G401 (cell line): ENCODE measurements around the gene CLDN2. TPM values are rescaled to one million over a fixed set of nuclear protein-coding genes. Genes with fewer than 3 reads are reported as not detected.
"Not testable (repeated sequence)": the region's sequence is repeated elsewhere in the genome, so short reads cannot be mapped to it uniquely, and the experiment has no call there.

ENCODE experiments used
- DNase-seq: peaks from one replicate; pipeline ENCODE4 v3.0.0-alpha.2; 2015; ENCODE audit warnings: low spot score
- in situ Hi-C: cut with HindIII; loops from 2 replicates; pipeline ENCODE4 v1.10.0; 2016; ENCODE audit warnings: low sequenced_read_pairs, mixed read lengths
- total RNA-seq: library from RNA; depleted of rRNA; stranded (reverse); fragments of >200 nt; shearing (Covaris generic); gene quantifications from 2 replicates; pipeline ENCODE4 v1.2.3, GENCODE V29; 2014; rRNA removed

The CLDN2 gene, protein sequence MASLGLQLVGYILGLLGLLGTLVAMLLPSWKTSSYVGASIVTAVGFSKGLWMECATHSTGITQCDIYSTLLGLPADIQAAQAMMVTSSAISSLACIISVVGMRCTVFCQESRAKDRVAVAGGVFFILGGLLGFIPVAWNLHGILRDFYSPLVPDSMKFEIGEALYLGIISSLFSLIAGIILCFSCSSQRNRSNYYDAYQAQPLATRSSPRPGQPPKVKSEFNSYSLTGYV
- total RNA-seq = not detected in 2 replicates

DNA sequence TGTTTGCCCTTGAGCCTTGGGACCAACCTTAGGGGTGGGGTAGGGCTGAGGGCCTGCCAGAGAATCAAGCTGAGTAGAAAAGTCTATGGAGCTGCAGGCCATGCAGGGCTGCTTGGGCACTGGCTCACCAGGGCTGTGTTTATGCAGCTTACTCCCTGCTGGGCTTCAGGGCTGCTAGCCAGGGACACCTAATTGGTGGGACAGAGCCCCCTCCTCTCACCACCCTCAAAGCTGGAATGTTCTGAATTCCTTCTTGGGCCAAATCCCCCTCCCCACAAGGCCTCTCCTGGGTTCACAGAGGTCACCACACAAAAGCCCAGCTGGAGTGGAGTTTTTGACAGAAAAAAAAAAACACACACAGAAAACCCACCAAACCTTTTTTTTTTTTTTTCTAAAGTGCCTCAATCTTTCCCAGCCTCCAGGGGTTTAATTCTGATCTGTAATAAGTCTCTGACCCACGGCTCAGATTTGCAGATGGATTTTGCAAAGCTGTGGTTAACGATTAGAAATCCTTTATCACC is at the start of gene CLDN2:
Gene CLDN2, plus strand, starts transcription at position 471 of the 521 bp plus-strand sequence. CDS start 7,827 bp downstream, outside the sequence.
- no peak for DNase-seq
- in situ Hi-C loops = no loop called here

DNA sequence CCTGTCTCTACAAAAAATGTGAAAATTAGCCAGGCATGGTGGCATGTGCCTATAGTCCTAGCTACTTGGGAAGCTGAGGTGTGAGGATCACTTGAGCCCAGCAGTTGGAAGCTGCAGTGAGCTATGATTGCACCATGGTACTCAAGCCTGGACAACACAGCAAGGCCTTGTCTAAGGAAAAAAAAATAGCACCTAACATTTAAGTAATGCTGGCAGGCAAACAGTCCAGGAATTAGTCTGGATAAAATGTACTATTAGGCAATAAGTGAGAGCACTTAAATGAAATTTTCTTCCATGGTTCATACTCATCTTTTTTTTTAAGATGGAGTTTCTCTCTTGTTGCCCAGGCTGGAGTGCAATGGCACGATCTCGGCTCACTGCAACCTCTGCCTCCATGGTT is 47.4 kb upstream of the CLDN2 start:
- in situ Hi-C loops, DNase-seq: not testable (repeated sequence)

DNA sequence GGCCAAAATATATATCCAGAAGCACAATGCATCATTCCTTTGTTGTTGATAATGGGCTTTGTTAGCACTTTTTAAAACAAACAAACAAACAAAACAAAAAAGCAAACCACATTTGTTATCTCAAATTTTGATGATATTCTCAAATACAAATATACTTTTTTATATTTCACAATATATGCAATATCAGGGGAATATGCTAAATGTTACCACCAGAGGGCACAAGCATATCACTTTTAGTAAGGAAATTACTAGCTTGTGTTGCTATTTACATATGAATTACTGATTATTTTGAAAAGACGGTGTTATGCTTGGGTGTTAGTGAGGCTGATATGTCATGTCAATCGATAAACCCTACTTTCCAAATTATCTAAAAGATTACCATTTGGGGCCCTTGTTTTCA is 46.1 kb upstream of the CLDN2 start:
- DNase-seq = no peak
- in situ Hi-C loops = no loop called here

DNA sequence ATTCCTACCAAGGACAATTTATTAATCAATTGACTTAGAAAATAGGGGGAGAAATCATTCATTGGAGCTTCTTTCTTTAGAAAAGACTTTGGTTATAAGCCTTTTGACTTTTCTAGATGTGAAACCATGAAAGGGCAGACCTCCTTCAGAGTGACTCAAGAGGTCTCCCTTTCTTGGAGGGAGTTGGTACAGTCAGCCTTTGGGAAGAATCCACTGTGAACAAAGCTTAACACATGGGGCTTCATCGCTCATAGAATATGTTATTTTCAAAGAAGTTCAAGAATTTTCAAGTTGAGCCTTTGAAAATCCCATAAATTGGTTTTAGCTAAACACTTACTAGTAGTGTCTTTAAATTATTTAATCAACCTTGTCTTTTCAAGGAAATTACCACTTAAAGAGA is 45.1 kb upstream of the CLDN2 start:
- in situ Hi-C loops = no loop called here
- no peak for DNase-seq

DNA sequence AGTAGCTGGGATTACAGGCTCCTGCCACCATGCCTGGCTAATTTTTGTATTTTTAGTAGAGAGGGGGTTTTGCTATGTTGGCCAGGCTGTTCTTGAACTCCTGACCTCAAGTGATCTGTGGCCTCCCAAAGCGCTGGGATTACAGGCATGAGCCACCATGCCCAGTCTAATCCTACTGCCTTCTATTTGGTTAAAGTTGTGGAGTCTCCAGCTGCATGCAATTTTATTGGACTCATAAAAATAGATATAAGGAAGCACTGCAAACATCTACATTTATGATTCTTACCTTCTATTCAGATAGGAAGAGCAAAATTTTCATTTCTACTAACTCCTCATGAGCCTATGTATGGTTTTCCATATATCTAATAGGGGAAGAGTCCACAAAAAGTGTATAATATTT is 30.7 kb upstream of the CLDN2 start:
- in situ Hi-C loops = no loop called here
- DNase-seq = no peak

DNA sequence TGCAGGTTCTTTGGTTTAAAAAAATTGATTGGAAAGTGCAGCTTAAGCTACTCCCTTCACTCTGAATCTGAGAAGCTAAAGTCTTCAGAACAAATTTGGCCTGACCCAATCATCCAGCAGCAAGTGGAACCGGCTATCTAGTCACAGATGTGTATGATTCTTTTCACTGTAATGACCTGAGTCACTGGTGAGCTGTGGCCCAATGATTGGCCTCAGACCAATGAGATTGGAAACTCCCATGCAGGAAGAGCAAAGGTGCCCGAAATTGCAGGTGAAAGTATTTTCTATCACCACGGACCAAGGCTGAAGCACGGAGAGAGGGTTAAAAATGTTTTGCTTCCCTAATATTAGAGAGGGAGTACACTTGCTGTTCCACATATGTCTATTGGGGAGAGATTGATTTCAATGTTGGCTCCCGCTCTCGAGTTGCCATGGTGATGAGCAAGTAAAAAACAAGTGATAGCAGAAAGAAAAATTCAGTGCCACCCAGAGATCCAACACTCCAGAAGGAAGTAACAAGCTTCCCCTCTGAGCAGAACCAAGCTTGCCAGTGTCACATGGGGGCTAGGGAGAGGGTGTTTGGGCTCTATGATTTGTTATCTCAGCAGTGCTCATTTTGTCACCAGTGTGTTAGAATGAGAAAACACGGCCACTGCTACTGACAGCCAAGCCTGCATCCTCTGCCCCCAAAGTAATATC is 28.3 kb upstream of the CLDN2 start:
- in situ Hi-C loops = no loop called here

DNA sequence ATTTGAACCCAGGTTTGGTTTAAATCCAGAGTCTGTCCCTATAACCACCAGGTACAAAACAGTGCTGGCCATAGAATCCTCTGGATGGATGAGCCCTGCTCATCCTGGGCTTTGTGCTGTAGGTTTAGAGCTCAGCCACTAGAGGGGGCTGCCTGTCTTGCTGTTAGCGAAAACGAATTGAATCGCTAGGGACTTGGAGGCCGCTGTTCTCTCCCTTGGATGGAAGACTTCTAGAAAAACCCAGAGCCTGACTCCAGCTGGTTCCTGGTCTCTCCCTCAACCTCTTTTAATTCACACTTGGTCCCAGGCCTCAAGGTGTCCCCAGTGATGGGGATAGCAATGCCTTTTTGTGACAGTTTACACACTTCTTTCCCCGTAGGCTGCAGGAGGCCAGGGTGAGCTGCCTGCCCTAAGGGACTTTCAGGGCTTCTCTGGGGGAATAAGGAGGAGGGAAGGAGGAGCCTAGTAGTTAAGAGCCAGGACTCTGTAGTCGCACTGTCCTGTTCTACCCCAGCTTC is 25.8 kb upstream of the CLDN2 start:
- in situ Hi-C loops = no loop called here
- DNase-seq = peak; percentile 55

More for the DNA sequence above, 28.3 kb upstream of the CLDN2 start:
- no peak for DNase-seq

DNA sequence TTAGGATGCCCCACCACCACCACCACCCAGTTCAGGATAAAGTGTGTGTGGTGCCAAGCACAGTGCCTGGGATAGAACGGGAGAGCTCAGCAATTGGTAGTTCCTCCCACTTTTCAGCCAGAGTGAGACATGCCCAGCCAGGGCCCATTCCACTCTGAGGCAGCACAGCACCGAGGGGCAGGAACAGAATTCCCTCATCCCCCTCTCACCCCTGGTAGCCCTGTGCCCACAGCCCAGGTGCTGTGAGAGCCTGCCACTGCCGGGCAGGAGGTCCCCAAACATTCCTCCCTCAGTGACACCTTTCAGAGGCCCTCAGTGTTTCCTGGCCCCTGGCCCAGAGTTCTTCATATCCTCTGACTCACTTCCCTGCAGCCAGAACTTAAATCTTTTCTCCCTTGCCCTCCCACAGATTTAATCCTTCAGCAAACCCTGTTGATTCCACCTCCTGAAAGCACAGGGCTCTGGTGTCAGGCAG is 25.2 kb upstream of the CLDN2 start:
- in situ Hi-C loops = no loop called here
- DNase-seq = no peak

DNA sequence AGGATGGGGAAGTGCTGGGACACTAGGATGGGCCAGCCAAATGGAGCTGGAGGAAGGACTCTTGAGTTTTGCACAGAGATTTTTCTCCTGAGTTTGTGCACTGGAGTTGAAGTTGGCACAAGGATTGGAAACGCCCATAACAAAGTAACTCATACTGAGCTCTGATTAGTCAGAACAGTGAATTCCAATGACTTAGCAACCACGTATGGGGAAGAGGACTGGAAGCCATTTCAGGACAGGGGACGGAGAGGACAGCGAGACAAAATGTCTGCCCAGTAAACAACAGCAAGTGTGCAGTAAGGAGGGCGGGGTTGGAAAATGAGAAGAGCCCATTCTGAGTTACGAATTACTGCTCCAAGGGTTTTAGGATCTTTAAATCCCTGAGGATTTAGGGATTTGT is 22.9 kb upstream of the CLDN2 start:
- in situ Hi-C loops = no loop called here
- DNase-seq = no peak

DNA sequence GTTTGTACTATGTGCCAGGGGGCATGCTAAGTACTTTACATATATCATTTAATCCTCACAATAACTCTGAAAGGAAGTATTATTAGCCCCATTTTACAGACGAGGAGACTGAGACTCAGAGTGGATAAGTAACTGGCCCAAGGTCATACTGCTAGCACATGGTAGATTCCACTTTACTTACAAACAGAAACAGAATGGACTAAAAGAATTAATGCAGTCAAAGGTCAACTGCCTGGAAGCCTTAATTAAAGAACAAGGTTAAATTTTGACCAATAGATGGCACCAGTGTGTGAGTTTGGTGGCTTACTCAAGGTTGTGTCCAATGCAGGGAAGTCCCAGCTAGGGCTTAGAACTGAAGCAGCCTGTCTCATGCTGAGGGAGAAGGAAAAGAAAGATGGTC is 21.7 kb upstream of the CLDN2 start:
- in situ Hi-C loops = no loop called here
- DNase-seq = peak; percentile 14

DNA sequence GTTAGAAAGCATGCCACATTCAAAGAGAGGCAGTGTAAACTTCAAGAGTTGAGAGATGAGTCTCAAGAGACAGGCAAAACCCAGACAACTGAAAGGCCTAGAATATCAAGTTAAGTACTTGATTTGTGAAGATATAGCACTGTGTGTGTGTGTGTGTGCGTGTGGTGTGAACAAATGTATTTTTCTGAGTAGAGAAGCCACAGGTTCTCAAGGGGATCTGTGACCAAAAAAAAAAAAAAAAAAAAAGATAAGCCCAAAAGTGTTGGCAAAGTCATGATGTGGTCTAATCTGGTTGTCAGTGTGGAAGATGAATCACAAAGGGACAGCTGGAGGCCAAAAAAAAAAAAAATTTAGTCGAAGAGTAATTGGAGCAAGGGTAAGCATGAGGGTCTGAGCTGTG is 20.9 kb upstream of the CLDN2 start:
- in situ Hi-C loops = no loop called here

DNA sequence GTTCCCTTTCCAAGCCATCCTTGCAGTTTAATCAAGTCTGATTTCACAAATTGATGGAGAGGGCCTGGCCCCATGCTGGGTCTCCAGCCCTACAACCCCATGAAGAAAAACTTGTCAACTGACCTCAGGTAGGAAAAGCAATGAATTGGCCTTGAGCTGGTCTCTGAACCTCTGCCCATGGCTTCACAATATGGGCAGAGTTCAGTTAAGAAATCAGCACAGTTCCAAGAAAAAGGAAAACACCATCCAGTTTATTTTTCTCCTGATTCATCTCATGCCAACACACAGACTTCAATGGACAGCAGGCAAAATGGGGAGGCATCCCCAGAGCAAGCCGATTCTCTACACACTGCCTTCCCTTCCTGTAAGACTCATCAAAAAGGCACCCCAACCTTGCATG is 20.4 kb upstream of the CLDN2 start:
- in situ Hi-C loops = no loop called here

More for the DNA sequence above, 20.9 kb upstream of the CLDN2 start:
- no peak for DNase-seq

DNA sequence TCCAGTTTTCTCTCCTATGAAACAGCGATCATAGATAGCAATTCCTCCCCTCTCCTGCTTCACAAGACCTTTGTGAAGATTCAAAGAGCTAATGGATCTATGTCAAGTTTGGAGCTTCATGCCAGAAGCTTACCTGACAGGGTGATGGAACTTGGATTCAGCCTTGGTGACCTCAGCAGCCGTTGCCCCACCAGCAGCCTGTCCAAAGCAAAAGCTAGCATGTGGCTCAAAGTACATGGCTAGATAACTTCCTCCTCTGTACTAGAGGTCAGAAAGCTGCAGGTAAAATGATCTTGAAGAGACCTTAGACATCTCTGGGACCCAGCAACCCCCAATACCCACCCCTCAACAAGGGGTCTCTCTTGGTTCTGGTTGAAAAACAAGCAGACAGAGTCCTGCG is 18.9 kb upstream of the CLDN2 start:
- in situ Hi-C loops = no loop called here
- no peak for DNase-seq

More for the DNA sequence above, 20.4 kb upstream of the CLDN2 start:
- no peak for DNase-seq

DNA sequence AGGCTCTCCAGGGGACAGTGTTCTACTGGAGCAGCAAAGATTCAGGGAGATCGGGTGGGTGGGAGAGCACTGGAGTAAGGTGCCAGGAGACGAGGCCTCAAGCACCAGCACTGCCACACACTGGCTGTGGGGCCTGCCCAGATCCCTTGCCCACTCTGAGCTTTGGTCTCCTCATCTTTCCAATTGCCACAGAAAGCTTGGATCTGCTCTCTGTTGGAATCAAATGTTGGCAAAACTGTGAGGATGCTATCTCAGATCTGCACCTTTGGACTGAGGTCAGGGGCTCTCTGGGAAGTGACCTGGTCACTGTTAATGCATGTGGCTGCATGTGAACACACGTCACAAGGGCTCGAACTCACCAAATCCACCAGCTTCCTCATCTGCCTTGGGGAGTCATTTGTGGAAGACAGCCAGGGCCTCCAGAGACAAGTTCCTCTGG is 18.4 kb upstream of the CLDN2 start:
- no peak for DNase-seq
- in situ Hi-C loops = no loop called here

DNA sequence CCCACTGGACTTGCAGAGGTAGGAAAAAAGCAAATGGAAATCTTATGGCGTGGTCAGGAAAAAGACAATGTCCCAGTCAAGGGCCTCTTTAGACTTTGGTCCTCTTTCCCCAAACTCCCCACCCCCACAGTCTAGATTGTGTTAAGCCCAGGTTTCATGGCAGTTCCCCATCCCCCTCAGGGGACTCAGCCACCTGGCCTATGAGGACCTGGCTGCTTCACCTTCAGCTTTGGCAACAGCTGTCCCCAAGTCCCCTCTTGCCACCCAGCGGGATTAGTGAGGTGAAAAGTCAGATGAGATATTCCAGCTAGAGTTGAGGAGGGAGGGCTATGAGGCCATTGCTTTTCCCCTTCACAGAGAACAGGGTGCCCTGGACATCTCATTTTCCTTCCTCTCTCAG is 17.5 kb upstream of the CLDN2 start:
- DNase-seq = no peak
- in situ Hi-C loops = no loop called here

DNA sequence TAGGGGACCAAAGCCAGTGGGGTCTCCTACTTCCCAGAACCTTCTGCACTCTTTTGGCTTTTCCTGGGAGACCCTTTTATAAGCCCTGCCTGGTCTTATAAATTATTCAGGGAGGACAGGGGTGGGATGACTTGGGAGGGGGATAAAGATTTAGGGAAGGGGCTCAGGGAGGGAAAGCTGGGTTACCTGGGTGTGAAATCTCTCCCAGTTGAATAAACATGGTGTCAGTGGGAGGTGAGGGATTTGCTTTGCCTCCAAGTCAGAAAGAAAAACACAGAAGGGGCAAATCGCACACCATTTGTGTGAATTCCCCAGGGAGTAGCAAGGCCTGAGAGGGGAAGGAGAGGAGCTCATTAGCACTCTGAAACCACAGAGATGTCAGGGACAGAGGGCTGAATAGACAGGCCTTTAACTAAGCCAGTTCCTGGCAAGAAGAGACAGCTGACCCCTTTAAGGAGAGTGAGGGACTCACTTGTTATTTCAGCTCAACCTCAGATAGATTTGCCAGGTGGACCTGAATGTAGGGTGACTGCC is 16.8 kb upstream of the CLDN2 start, which contains the start of gene RIPPLY1:
Gene RIPPLY1, minus strand, starts transcription at position 51 of the 534 bp plus-strand sequence. CDS start 54 bp downstream, outside the sequence.
- no peak for DNase-seq
- in situ Hi-C loops = no loop called here

DNA sequence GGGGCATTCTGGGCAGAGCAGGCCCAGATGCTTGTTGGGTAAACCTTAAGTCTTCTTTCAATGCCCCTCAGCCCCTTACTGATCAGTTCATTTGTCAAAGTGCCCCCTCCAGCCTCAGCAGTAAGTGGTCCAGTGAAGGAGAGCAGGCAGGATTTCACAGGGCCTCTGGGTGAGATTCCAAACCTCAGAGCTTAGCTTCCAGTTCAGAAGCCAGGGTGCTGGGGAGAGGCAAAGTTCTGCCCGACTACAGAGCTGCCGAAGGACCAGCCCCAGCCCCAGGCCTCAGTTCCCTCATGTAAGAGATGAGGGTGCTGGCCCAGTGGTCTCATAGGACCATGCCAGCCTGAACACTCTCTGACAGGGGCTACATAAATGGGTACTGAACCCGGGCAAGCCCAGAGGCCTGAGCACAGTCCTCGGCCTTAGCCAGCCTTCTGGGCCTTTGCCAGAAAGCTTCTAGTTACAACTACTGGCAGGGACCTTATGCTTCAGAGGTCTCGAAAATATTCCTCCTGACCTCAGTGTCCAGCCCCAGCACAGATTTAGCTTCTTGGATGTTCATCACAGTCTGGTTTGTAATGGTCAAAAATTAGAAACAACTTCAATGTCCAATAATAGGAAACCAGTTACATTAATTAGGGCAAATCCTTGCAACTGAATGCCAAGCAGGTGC is 16.2 kb upstream of the CLDN2 start:
- DNase-seq = no peak
- in situ Hi-C loops = no loop called here

DNA sequence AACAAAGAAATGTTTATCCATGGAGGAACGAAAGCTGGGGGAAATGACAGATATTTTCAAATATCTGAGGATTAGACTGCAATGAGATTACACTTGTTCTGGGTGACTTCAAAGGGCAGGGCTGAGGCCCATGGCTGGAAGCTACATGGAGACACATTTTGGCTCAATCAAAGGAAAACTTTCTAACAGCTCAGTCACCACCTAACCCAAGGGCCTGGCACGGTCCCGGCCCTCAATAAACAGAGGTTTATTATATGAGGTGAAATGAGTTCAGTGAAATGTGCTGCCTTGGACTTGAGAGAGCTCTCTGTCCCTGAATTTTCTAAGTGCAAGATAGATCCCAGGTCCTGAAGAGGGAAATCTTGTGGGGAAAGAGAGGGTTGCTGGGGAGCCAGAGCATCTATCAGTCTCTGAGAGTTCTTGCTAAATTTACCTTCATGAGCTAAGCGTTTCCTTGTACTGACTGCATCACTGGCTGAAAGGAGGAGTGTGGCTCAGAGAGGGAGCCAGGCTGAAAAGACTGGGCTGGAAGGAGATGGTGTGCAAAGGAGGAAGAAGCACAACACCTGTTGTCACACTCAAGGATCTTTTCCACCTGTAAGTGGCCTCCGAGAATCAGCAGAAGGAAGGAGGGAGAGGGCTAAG is 15.0 kb upstream of the CLDN2 start:
- in situ Hi-C loops = no loop called here
- no peak for DNase-seq

DNA sequence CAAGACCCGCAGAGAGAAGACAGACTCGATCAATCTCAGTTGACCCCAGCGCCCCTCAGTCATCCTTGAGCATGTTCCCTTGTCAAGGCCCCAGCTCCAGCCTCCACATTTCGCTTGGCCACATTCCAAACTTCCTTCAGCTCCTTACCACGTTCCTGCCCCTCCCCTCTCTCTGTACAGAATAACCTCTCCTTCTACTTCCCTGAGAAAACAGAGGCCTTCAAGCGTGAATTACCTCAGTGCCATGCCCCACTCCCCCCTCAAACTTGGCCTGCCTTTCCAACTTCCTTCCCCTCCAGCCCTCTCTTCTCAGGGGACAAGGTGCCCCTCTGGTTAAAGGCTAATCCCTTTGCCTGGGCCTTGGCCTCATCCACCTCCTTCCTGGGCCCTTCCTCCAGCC is 13.8 kb upstream of the CLDN2 start:
- DNase-seq = no peak
- in situ Hi-C loops = no loop called here
